Duodenal mucosa (tissue), 2 donors: Measurements from ENCODE around the gene RSRC1.

ENCODE experiments used
- H3K27ac ChIP-seq: one replicate; pipeline ENCODE4 v1.7.0; 2013; ENCODE audit warnings: low read depth, low read length
- H3K27me3 ChIP-seq, 2 donors: one replicate each; pipeline ENCODE4 v1.7.0; 2013; ENCODE audit warnings: low read length in 2 of 2, control low read depth in 1 of 2; ENCODE audit not compliant: insufficient read depth in 2 of 2, control insufficient read depth in 1 of 2
- H3K36me3 ChIP-seq, 2 donors: one replicate each; pipeline ENCODE4 v1.7.0; 2013; ENCODE audit warnings: low read length in 2 of 2, control low read depth in 1 of 2; ENCODE audit not compliant: insufficient read depth in 2 of 2, control insufficient read depth in 1 of 2
- H3K4me1 ChIP-seq, 2 donors: one replicate each; pipeline ENCODE4 v1.7.0; 2013; ENCODE audit warnings: low read length in 2 of 2, control low read depth in 1 of 2; ENCODE audit not compliant: insufficient read depth in 2 of 2, control insufficient read depth in 1 of 2
- H3K4me3 ChIP-seq, 2 donors: one replicate each; pipeline ENCODE4 v1.7.0; 2013; ENCODE audit warnings: low read length in 2 of 2, low read depth in 1 of 2
- H3K9ac ChIP-seq, 2 donors: one replicate each; pipeline ENCODE4 v1.7.0; 2013; ENCODE audit warnings: low read length in 2 of 2, low read depth in 1 of 2
- H3K9me3 ChIP-seq, 2 donors: one replicate each; pipeline ENCODE4 v1.7.0; 2013; ENCODE audit warnings: low read length in 2 of 2, control low read depth in 1 of 2; ENCODE audit not compliant: control insufficient read depth in 1 of 2

Gene RSRC1

GRCh38 chr3:158258619-158259018 is 148.7 kb downstream of the RSRC1 start:
- Histone ChIP-seq H3K27ac (no peak overlapping the region), H3K27me3 (no peaks in the 10 kb centered on the region), H3K4me1 (no peaks in the 10 kb centered on the region), H3K36me3 (no peaks in the 10 kb centered on the region), H3K9me3 (no peaks in the 10 kb centered on the region), H3K9ac (no peak overlapping the region), H3K4me3 (no peak overlapping the region)

GRCh38 chr3:158260392-158260791 is 150.5 kb downstream of the RSRC1 start:
- Histone ChIP-seq H3K4me1 (no peaks in the 10 kb centered on the region), H3K4me3 (no peak overlapping the region), H3K9me3 (peaks cover 0 to 2% of the 10 kb centered on the region in 2 donors), H3K9ac (no peak overlapping the region), H3K36me3 (no peaks in the 10 kb centered on the region), H3K27ac (no peak overlapping the region), H3K27me3 (no peaks in the 10 kb centered on the region)

GRCh38 chr3:158261371-158261991 is 151.6 kb downstream of the RSRC1 start:
- H3K27ac ChIP-seq, result no peak overlapping the region
- no peaks in the 10 kb centered on the region for H3K36me3 ChIP-seq
- H3K9ac ChIP-seq, result no peak overlapping the region
- no peaks in the 10 kb centered on the region for H3K27me3 ChIP-seq
- H3K4me3 ChIP-seq, result no peak overlapping the region
- H3K9me3 ChIP-seq, result peaks cover 5 to 6% of the 10 kb centered on the region in 2 donors
- H3K4me1 ChIP-seq, result no peaks in the 10 kb centered on the region

GRCh38 chr3:158264894-158265293 is 155.0 kb downstream of the RSRC1 start:
- H3K4me3 ChIP-seq, result no peak overlapping the region
- H3K27me3 ChIP-seq, result no peaks in the 10 kb centered on the region
- no peak overlapping the region for H3K9ac ChIP-seq
- H3K4me1 ChIP-seq, result no peaks in the 10 kb centered on the region
- peaks cover 19 to 21% of the 10 kb centered on the region in 2 donors for H3K9me3 ChIP-seq
- H3K27ac ChIP-seq, result no peak overlapping the region
- no peaks in the 10 kb centered on the region for H3K36me3 ChIP-seq

- H3K27ac ChIP-seq, result no peak overlapping the region
- no peak overlapping the region for H3K4me3 ChIP-seq
- H3K36me3 ChIP-seq, result no peaks in the 10 kb centered on the region
- H3K4me1 ChIP-seq, result no peaks in the 10 kb centered on the region
- H3K9me3 ChIP-seq, result peaks cover 19 to 21% of the 10 kb centered on the region in 2 donors
- no peak overlapping the region for H3K9ac ChIP-seq
- H3K27me3 ChIP-seq, result no peaks in the 10 kb centered on the region
These were observed 157.1 kb downstream of the RSRC1 start for GRCh38 chr3:158267015-158267414.

GRCh38 chr3:158269942-158270341 is 160.1 kb downstream of the RSRC1 start:
- H3K9me3 ChIP-seq, result peaks cover 17 to 21% of the 10 kb centered on the region in 2 donors
- no peak overlapping the region for H3K4me3 ChIP-seq
- H3K27ac ChIP-seq, result no peak overlapping the region
- H3K4me1 ChIP-seq, result no peaks in the 10 kb centered on the region
- no peaks in the 10 kb centered on the region for H3K27me3 ChIP-seq
- no peak overlapping the region for H3K9ac ChIP-seq
- no peaks in the 10 kb centered on the region for H3K36me3 ChIP-seq

GRCh38 chr3:158272081-158272480 is 162.2 kb downstream of the RSRC1 start:
- no peak overlapping the region for H3K9ac ChIP-seq
- no peak overlapping the region for H3K27ac ChIP-seq
- no peaks in the 10 kb centered on the region for H3K36me3 ChIP-seq
- H3K4me3 ChIP-seq, result no peak overlapping the region
- H3K4me1 ChIP-seq, result no peaks in the 10 kb centered on the region
- peaks cover 8 to 9% of the 10 kb centered on the region in 2 donors for H3K9me3 ChIP-seq
- H3K27me3 ChIP-seq, result no peaks in the 10 kb centered on the region

- H3K27ac ChIP-seq, result no peak overlapping the region
- no peak overlapping the region for H3K9ac ChIP-seq
- H3K4me1 ChIP-seq, result no peaks in the 10 kb centered on the region
- no peaks in the 10 kb centered on the region for H3K27me3 ChIP-seq
- no peaks in the 10 kb centered on the region for H3K36me3 ChIP-seq
- H3K4me3 ChIP-seq, result no peak overlapping the region
- no peaks in the 10 kb centered on the region for H3K9me3 ChIP-seq
These were observed 163.8 kb downstream of the RSRC1 start for GRCh38 chr3:158273656-158274055.

GRCh38 chr3:158278187-158278586 is 168.3 kb downstream of the RSRC1 start:
- no peaks in the 10 kb centered on the region for H3K36me3 ChIP-seq
- H3K27me3 ChIP-seq, result no peaks in the 10 kb centered on the region
- H3K4me1 ChIP-seq, result no peaks in the 10 kb centered on the region
- no peak overlapping the region for H3K27ac ChIP-seq
- H3K9ac ChIP-seq, result no peak overlapping the region
- H3K9me3 ChIP-seq, result no peaks in the 10 kb centered on the region
- no peak overlapping the region for H3K4me3 ChIP-seq

- no peaks in the 10 kb centered on the region for H3K27me3 ChIP-seq
- H3K9ac ChIP-seq, result no peak overlapping the region
- no peaks in the 10 kb centered on the region for H3K36me3 ChIP-seq
These were observed 169.7 kb downstream of the RSRC1 start for GRCh38 chr3:158279609-158280008.

GRCh38 chr3:158295771-158296170 is 185.9 kb downstream of the RSRC1 start:
- no peaks in the 10 kb centered on the region for H3K4me1 ChIP-seq

More at GRCh38 chr3:158279609-158280008, 169.7 kb downstream of the RSRC1 start:
- Histone ChIP-seq H3K9me3 (no peaks in the 10 kb centered on the region), H3K27ac (no peak overlapping the region), H3K4me1 (no peaks in the 10 kb centered on the region), H3K4me3 (no peak overlapping the region)

More at GRCh38 chr3:158295771-158296170, 185.9 kb downstream of the RSRC1 start:
- Histone ChIP-seq H3K4me3 (no peak overlapping the region), H3K27ac (no peak overlapping the region), H3K9me3 (no peaks in the 10 kb centered on the region), H3K9ac (no peak overlapping the region), H3K27me3 (no peaks in the 10 kb centered on the region), H3K36me3 (no peaks in the 10 kb centered on the region)
